Measurements from ENCODE around the gene CYGB. TPM values are rescaled to one million over a fixed set of nuclear protein-coding genes. Genes with fewer than 3 reads are reported as not detected.

CYGB gene
- total RNA-seq, 1 experiment from 2014 or later = 3.5 TPM

Other genes with a start within 250 kb of the CYGB start
- 0.70 and 1.1 TPM in 2 replicates for gene QRICH2, start 229.4 kb downstream of the CYGB start, total RNA-seq (2014; rRNA removed; shearing (Covaris generic))
- 51.9 and 56.8 TPM in 2 replicates for gene PRPSAP1, start 183.8 kb downstream of the CYGB start, total RNA-seq (2014; rRNA removed; shearing (Covaris generic))
- gene SPHK1, start 153.1 kb downstream of the CYGB start, total RNA-seq (2014; rRNA removed; shearing (Covaris generic)) = 1.9 and 4.8 TPM in 2 replicates
- 52.2 and 58.7 TPM in 2 replicates for gene UBE2O, start 84.6 kb downstream of the CYGB start, total RNA-seq (2014; rRNA removed; shearing (Covaris generic))
- gene AANAT, start 70.1 kb downstream of the CYGB start, total RNA-seq (2014; rRNA removed; shearing (Covaris generic)) = 0.17 TPM in 1 of 2 replicates, not detected in the other
- 23.0 and 34.3 TPM in 2 replicates for gene RHBDF2, start 36.3 kb downstream of the CYGB start, total RNA-seq (2014; rRNA removed; shearing (Covaris generic))
- gene PRCD, start 2.3 kb upstream of the CYGB start, total RNA-seq (2014; rRNA removed; shearing (Covaris generic)) = 0.70 and 0.83 TPM in 2 replicates
- gene ST6GALNAC2, start 48.2 kb upstream of the CYGB start, total RNA-seq (2014; rRNA removed; shearing (Covaris generic)) = 1.7 and 2.4 TPM in 2 replicates
- not detected in 2 replicates for gene ST6GALNAC1, start 106.0 kb upstream of the CYGB start, total RNA-seq (2014; rRNA removed; shearing (Covaris generic))
- gene MXRA7, start 173.3 kb upstream of the CYGB start, total RNA-seq (2014; rRNA removed; shearing (Covaris generic)) = 38.2 and 59.3 TPM in 2 replicates
- gene JMJD6, start 188.9 kb upstream of the CYGB start, total RNA-seq (2014; rRNA removed; shearing (Covaris generic)) = 16.5 and 16.8 TPM in 2 replicates
- gene METTL23, start 189.1 kb upstream of the CYGB start, total RNA-seq (2014; rRNA removed; shearing (Covaris generic)) = 50.0 and 54.4 TPM in 2 replicates
- 327 and 489 TPM in 2 replicates for gene SRSF2, start 199.6 kb upstream of the CYGB start, total RNA-seq (2014; rRNA removed; shearing (Covaris generic))
- gene MFSD11, start 200.4 kb upstream of the CYGB start, total RNA-seq (2014; rRNA removed; shearing (Covaris generic)) = 11.1 and 16.5 TPM in 2 replicates

All from H7 (cell line).